HepG2 (cell line): ENCODE measurements around the gene ZBTB46. TPM values are rescaled to one million over a fixed set of nuclear protein-coding genes. Genes with fewer than 3 reads are reported as not detected.

Experiments used
- DNMT1 ChIP-seq: sonication (generic); formaldehyde crosslinking; IDR thresholded peaks from 2 replicates; pipeline ENCODE4 v1.5.1; 2020; ENCODE audit warnings: mild to moderate bottlenecking, missing genetic modification reagents
- MED8 ChIP-seq: sonication (generic); formaldehyde crosslinking; IDR thresholded peaks from 2 replicates; pipeline ENCODE4 v1.8.1; 2023; ENCODE audit warnings: mild to moderate bottlenecking, missing genetic modification reagents; ENCODE audit not compliant: insufficient replicate concordance
- SNRNP70 ChIP-seq: fragments of 200-400 bp; formaldehyde crosslinking; IDR thresholded peaks from 2 replicates; pipeline ENCODE4 v1.6.1; 2017; ENCODE audit warnings: mild to moderate bottlenecking, low read depth, low read length, moderate library complexity
- ZBTB3 ChIP-seq: sonication (generic); formaldehyde crosslinking; IDR thresholded peaks from 2 replicates; pipeline ENCODE4 v1.4.0; 2020; ENCODE audit warnings: low read depth, mild to moderate bottlenecking, moderate library complexity, missing genetic modification reagents, borderline replicate concordance
- ZNF253 ChIP-seq: sonication (generic); formaldehyde crosslinking; IDR thresholded peaks from 2 replicates; pipeline ENCODE4 v1.8.0; 2022; ENCODE audit warnings: mild to moderate bottlenecking, missing genetic modification reagents, borderline replicate concordance
- polyA plus RNA-seq, 8 experiments: library from polyadenylated mRNA; depleted of rRNA in 3 of 8; stranded (reverse) in 7 of 8; unstranded in 1 of 8; fragments of >200 nt; fragmentation: Illumina TruSeq in 4 of 8; extraction: Trizol in 4 of 8; gene quantifications; 2 replicates each; pipeline versions ENCODE4 v1.2.1 to v1.2.3, GENCODE V29; 2011 to 2016; ENCODE audit warnings: low read depth in 4 of 8, missing spikeins in 1 of 8, mixed read lengths in 1 of 8; ENCODE audit not compliant: insufficient read depth in 1 of 8
- total RNA-seq, 5 experiments: library from RNA; depleted of rRNA; stranded (reverse); fragments of >200 nt; fragmentation: Illumina TruSeq; extraction: Trizol; gene quantifications; 2 replicates each; pipeline ENCODE4 v1.2.3, GENCODE V29; 2016; ENCODE audit warnings: low read depth in 1 of 5
- TF ChIP-seq, protein P1 (sequence below): sonication (generic); formaldehyde crosslinking; IDR thresholded peaks from 2 replicates; pipeline ENCODE4 v1.9.0; 2021; ENCODE audit warnings: mild to moderate bottlenecking, missing genetic modification reagents
- TF ChIP-seq, protein P2 (sequence below): sonication (generic); formaldehyde crosslinking; IDR thresholded peaks from 2 replicates; pipeline ENCODE4 v1.5.0; 2020; ENCODE audit warnings: missing genetic modification reagents, mild to moderate bottlenecking, borderline replicate concordance
- TF ChIP-seq, protein P3 (sequence below): sonication (generic); formaldehyde crosslinking; IDR thresholded peaks from 2 replicates; pipeline ENCODE4 v1.4.0; 2020; ENCODE audit warnings: missing genetic modification reagents
- TF ChIP-seq, protein P4 (sequence below): sonication (generic); formaldehyde crosslinking; IDR thresholded peaks from 2 replicates; pipeline ENCODE4 v1.5.0; 2020; ENCODE audit warnings: mild to moderate bottlenecking, missing genetic modification reagents
- TF ChIP-seq, protein P5 (sequence below): sonication (generic); formaldehyde crosslinking; IDR thresholded peaks from 2 replicates; pipeline ENCODE4 v1.8.0; 2022; ENCODE audit warnings: missing genetic modification reagents, mild to moderate bottlenecking, borderline replicate concordance
- TF ChIP-seq, protein P6 (sequence below): sonication (generic); formaldehyde crosslinking; IDR thresholded peaks from 2 replicates; pipeline ENCODE4 v1.4.0; 2020; ENCODE audit warnings: missing genetic modification reagents
- TF ChIP-seq, protein P7 (sequence below): sonication (generic); formaldehyde crosslinking; IDR thresholded peaks from 2 replicates; pipeline ENCODE4 v1.8.1; 2023; ENCODE audit warnings: mild to moderate bottlenecking, missing genetic modification reagents

Gene ZBTB46
- total and polyA plus RNA-seq, 2 of the 13 experiments (the other 11 are each of a cell fraction or from before 2014, with no cell fraction given) = 1.6 to 13.5 TPM

DNA sequence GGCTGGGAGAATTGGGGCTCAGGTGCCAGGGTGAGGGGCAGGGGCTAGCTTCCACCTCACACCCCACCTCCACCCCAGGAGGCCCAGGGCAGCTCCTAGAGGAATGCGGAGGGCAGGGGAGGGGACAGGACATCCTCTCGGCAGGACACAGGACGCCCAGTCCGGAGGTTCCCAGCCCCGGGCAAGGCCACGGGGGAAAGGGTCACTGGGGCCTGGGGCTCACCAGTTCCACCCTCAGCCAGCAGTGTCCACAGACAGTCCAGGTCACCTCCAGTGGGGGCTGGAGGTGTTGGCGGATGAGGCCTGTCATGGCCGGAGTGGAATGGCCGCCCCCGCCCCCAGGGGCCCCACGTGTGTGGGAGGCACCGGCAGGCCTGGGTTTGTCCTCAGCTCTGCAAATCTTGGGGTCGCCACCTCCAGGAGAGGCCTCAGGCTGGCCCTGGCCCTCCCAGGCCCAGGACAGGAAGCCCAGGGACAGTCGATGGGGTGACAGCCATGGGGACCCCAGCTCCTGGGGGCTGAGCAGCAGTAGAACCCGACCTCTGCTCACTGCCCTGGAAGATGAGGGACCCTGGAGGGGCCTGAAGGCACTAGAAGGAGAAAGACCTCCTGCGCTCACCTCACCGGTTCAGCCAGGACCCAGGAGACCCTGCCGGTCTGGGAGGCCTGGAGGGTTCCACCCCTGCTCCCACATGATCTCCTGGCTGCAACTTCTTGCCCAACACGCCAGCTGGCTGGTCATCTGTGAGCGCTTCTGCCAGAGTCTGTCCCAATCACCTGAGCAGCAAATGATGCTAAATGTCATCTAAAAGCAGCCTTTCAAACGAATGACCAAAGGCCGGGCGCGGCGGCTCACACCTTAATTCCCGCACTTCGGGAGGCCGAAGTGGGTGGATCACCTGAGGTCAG is 17.2 kb upstream of the ZBTB46 start (continued):
- TF ChIP-seq, protein P1, sequence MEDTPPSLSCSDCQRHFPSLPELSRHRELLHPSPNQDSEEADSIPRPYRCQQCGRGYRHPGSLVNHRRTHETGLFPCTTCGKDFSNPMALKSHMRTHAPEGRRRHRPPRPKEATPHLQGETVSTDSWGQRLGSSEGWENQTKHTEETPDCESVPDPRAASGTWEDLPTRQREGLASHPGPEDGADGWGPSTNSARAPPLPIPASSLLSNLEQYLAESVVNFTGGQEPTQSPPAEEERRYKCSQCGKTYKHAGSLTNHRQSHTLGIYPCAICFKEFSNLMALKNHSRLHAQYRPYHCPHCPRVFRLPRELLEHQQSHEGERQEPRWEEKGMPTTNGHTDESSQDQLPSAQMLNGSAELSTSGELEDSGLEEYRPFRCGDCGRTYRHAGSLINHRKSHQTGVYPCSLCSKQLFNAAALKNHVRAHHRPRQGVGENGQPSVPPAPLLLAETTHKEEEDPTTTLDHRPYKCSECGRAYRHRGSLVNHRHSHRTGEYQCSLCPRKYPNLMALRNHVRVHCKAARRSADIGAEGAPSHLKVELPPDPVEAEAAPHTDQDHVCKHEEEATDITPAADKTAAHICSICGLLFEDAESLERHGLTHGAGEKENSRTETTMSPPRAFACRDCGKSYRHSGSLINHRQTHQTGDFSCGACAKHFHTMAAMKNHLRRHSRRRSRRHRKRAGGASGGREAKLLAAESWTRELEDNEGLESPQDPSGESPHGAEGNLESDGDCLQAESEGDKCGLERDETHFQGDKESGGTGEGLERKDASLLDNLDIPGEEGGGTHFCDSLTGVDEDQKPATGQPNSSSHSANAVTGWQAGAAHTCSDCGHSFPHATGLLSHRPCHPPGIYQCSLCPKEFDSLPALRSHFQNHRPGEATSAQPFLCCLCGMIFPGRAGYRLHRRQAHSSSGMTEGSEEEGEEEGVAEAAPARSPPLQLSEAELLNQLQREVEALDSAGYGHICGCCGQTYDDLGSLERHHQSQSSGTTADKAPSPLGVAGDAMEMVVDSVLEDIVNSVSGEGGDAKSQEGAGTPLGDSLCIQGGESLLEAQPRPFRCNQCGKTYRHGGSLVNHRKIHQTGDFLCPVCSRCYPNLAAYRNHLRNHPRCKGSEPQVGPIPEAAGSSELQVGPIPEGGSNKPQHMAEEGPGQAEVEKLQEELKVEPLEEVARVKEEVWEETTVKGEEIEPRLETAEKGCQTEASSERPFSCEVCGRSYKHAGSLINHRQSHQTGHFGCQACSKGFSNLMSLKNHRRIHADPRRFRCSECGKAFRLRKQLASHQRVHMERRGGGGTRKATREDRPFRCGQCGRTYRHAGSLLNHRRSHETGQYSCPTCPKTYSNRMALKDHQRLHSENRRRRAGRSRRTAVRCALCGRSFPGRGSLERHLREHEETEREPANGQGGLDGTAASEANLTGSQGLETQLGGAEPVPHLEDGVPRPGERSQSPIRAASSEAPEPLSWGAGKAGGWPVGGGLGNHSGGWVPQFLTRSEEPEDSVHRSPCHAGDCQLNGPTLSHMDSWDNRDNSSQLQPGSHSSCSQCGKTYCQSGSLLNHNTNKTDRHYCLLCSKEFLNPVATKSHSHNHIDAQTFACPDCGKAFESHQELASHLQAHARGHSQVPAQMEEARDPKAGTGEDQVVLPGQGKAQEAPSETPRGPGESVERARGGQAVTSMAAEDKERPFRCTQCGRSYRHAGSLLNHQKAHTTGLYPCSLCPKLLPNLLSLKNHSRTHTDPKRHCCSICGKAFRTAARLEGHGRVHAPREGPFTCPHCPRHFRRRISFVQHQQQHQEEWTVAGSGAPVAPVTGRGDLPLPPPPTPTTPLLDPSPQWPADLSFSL (CRISPR knock-in tag) = 0 out of 2 replicates have a peak, but pooled peaks have one; percentile 50
- TF ChIP-seq DNMT1 (CRISPR knock-in tag) (0 out of 2 replicates have a peak, but pooled peaks have one; percentile 80), ZBTB3 (CRISPR knock-in tag) (no peak), SNRNP70 (no peak), ZNF253 (CRISPR knock-in tag) (no peak), MED8 (CRISPR knock-in tag) (peak; percentile 67)
- TF ChIP-seq, protein P2, sequence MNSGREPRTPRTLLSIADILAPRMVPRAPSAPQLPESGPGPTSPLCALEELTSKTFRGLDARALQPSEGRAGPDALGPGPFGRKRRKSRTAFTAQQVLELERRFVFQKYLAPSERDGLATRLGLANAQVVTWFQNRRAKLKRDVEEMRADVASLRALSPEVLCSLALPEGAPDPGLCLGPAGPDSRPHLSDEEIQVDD (CRISPR knock-in tag) = no peak; the same call in 1 of the 2 replicates
- TF ChIP-seq, protein P3, sequence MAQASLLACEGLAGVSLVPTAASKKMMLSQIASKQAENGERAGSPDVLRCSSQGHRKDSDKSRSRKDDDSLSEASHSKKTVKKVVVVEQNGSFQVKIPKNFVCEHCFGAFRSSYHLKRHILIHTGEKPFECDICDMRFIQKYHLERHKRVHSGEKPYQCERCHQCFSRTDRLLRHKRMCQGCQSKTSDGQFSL = no peak
- TF ChIP-seq, protein P4, sequence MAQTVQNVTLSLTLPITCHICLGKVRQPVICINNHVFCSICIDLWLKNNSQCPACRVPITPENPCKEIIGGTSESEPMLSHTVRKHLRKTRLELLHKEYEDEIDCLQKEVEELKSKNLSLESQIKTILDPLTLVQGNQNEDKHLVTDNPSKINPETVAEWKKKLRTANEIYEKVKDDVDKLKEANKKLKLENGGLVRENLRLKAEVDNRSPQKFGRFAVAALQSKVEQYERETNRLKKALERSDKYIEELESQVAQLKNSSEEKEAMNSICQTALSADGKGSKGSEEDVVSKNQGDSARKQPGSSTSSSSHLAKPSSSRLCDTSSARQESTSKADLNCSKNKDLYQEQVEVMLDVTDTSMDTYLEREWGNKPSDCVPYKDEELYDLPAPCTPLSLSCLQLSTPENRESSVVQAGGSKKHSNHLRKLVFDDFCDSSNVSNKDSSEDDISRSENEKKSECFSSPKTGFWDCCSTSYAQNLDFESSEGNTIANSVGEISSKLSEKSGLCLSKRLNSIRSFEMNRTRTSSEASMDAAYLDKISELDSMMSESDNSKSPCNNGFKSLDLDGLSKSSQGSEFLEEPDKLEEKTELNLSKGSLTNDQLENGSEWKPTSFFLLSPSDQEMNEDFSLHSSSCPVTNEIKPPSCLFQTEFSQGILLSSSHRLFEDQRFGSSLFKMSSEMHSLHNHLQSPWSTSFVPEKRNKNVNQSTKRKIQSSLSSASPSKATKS (CRISPR knock-in tag) = no peak
- TF ChIP-seq, protein P5, sequence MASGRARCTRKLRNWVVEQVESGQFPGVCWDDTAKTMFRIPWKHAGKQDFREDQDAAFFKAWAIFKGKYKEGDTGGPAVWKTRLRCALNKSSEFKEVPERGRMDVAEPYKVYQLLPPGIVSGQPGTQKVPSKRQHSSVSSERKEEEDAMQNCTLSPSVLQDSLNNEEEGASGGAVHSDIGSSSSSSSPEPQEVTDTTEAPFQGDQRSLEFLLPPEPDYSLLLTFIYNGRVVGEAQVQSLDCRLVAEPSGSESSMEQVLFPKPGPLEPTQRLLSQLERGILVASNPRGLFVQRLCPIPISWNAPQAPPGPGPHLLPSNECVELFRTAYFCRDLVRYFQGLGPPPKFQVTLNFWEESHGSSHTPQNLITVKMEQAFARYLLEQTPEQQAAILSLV = 0 out of 2 replicates have a peak, but pooled peaks have one; percentile 61
- TF ChIP-seq, protein P6, sequence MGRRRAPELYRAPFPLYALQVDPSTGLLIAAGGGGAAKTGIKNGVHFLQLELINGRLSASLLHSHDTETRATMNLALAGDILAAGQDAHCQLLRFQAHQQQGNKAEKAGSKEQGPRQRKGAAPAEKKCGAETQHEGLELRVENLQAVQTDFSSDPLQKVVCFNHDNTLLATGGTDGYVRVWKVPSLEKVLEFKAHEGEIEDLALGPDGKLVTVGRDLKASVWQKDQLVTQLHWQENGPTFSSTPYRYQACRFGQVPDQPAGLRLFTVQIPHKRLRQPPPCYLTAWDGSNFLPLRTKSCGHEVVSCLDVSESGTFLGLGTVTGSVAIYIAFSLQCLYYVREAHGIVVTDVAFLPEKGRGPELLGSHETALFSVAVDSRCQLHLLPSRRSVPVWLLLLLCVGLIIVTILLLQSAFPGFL (CRISPR knock-in tag) = no peak
- TF ChIP-seq, protein P7, sequence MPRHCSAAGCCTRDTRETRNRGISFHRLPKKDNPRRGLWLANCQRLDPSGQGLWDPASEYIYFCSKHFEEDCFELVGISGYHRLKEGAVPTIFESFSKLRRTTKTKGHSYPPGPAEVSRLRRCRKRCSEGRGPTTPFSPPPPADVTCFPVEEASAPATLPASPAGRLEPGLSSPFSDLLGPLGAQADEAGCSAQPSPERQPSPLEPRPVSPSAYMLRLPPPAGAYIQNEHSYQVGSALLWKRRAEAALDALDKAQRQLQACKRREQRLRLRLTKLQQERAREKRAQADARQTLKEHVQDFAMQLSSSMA (CRISPR knock-in tag) = 0 out of 2 replicates have a peak, but pooled peaks have one; percentile 47
